Choroid plexus epithelial cell (primary cell): ENCODE measurements around the gene SLC15A1.

ENCODE experiments used
- DNase-seq: peaks from one replicate; pipeline ENCODE4 v3.0.0-alpha.2; 2010; ENCODE audit warnings: low read depth
- H3K4me3 ChIP-seq: 2 replicates; pipeline ENCODE4 v1.5.1; 2011; ENCODE audit warnings: low read depth, mild to moderate bottlenecking, control low read depth, low read length, moderate library complexity
- CTCF ChIP-seq: conservative IDR thresholded peaks from 2 replicates; pipeline ENCODE4 v1.5.1; 2011; ENCODE audit warnings: low read depth, mild to moderate bottlenecking, control low read depth, inconsistent platforms, low read length, moderate library complexity

Gene SLC15A1

GRCh38 chr13:98677398-98677797 lies 75.1 kb downstream of the SLC15A1 start:
- peak; percentile 74 for DNase-seq
- H3K4me3 ChIP-seq = no peak overlapping the region
- TF ChIP-seq CTCF = no peak

DNA sequence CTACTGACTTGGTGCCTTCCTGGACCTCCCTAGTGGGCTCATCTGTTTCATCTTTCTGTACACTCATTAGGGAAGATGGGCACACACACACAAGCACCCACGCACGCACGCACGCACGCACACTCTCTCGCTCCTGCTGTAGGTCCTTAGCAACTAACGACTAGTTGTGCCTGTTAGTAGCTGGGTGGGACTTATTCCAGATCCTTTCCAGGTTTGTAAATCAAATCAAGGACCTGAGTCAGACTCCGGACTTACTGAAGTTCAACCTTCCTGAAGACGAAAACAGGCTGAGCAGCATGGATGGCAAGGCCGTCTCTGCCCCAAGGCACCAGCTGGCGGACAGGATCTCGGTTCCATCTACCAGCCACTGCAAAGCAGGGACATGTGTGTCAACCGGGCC lies 76.2 kb downstream of the SLC15A1 start:
- no peak for DNase-seq
- TF ChIP-seq CTCF = no peak
- no peak overlapping the region for H3K4me3 ChIP-seq

- no peak for TF ChIP-seq CTCF
- DNase-seq = no peak
- no peak overlapping the region for H3K4me3 ChIP-seq
Observed at GRCh38 chr13:98675837-98676236, 76.6 kb downstream of the SLC15A1 start.

DNA sequence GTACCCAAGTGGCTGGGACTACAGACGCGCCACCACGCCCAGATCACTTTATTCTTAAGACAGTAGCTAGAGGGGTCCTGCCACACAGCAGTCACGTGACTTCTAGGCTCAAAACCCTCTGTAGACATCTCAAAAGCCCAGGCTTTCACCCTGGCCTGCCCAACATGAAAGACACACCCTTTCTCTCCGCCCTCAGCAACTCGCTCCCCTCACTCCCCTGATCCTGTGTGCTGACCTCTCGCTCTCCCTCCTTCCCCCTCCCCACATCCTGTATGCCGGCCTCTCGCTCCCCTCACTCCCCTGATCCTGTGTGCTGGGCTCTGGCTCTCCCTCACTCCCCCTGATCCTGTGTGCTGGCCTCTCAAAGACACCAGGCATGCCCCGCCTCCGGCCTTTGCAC lies 77.4 kb downstream of the SLC15A1 start:
- no peak for TF ChIP-seq CTCF
- H3K4me3 ChIP-seq = no peak overlapping the region
- no peak for DNase-seq

DNA sequence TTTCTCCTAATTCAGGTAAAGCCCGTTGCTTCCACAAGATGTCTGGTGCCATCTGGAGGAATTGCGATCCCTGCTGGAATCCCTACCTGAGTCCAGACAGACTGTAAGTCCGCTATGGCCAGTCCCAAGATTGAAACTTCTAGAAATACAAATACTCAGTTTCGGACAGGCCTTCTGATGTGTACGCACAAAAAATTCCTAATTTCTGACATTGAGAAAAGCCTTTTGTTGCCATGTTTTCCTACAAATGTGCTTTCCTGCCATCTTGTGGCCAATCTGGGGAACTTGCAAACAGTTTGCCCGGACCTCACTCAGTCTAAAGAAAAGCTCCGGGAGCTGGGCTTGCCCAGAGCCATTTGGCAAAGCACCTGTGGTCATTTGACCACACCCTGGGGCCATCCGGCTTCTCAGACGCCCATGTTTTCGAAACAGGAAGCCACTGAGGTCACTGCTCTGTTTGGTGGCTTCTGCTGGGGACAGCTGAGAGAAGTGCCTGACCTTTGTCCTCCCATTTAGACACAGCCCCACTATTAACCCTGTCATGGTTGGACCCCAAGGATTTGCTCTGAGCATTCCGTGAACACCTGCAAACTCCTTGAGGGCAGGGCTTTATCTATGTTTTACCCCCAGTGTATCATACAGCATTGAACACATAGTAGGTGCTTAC lies 79.4 kb downstream of the SLC15A1 start:
- TF ChIP-seq CTCF = peak; percentile 82
- H3K4me3 ChIP-seq = peak overlapping the region; percentile 14

GRCh38 chr13:98668155-98668554 lies 84.3 kb downstream of the SLC15A1 start:
- no peak for DNase-seq
- no peak overlapping the region for H3K4me3 ChIP-seq
- no peak for TF ChIP-seq CTCF

More for the DNA sequence above, 79.4 kb downstream of the SLC15A1 start:
- peak; percentile 86 for DNase-seq

GRCh38 chr13:98665638-98665995 lies 86.9 kb downstream of the SLC15A1 start:
- no peak overlapping the region for H3K4me3 ChIP-seq
- no peak for TF ChIP-seq CTCF
- no peak for DNase-seq
